NCI-H2081 (cell line): Measurements from ENCODE around the gene LYSMD1.

Experiments
- DNase-seq, 2 experiments: peaks; one replicate each; lab custom pipeline; 2025; lab: John Stamatoyannopoulos, UW

The LYSMD1 gene

GRCh38 chr1:151175863-151176262 is 10.2 kb upstream of the LYSMD1 start, which contains the start of gene TMOD4:
Gene TMOD4, minus strand, starts transcription at chr1:151175981. Its CDS starts 1,106 bp downstream, at chr1:151174875.
- no peak for DNase-seq

- DNase-seq = no peak
Measured at GRCh38 chr1:151175041-151175741, 9.5 kb upstream of the LYSMD1 start.

GRCh38 chr1:151171190-151171589 is 5.5 kb upstream of the LYSMD1 start:
- no peak for DNase-seq

GRCh38 chr1:151167116-151167515 is 1.4 kb upstream of the LYSMD1 start:
- DNase-seq = no peak

GRCh38 chr1:151166505-151166956 is 829 bp upstream of the LYSMD1 start:
- no peak for DNase-seq

GRCh38 chr1:151165281-151165737 is 393 bp downstream of the LYSMD1 start:
- DNase-seq = peak; percentile 33 to 55

- DNase-seq = no peak
Measured at GRCh38 chr1:151164732-151165280, 896 bp downstream of the LYSMD1 start.

- DNase-seq = no peak
Measured at GRCh38 chr1:151159373-151159772, 6.3 kb downstream of the LYSMD1 start.

- no peak for DNase-seq
Measured at GRCh38 chr1:151158751-151159251, 6.9 kb downstream of the LYSMD1 start.

GRCh38 chr1:151158326-151158725 is 7.4 kb downstream of the LYSMD1 start:
- no peak for DNase-seq

- DNase-seq = no peak
Measured at GRCh38 chr1:151157067-151157531, 8.6 kb downstream of the LYSMD1 start.

GRCh38 chr1:151156515-151156819 is 9.2 kb downstream of the LYSMD1 start, which contains the start of gene TNFAIP8L2:
Gene TNFAIP8L2, plus strand, starts transcription at chr1:151156649. Its CDS starts 2,049 bp downstream, at chr1:151158698.
- DNase-seq = no peak

- no peak for DNase-seq
Measured at GRCh38 chr1:151147665-151148064, 18.0 kb downstream of the LYSMD1 start.

- DNase-seq = no peak
Measured at GRCh38 chr1:151147132-151147503, 18.6 kb downstream of the LYSMD1 start.

GRCh38 chr1:151146412-151147131 is 19.1 kb downstream of the LYSMD1 start, which contains the start of gene SEMA6C:
Gene SEMA6C, minus strand, starts transcription at chr1:151146631. Its CDS starts 4,010 bp downstream, at chr1:151142621.
- DNase-seq = peak; percentile 95 to 96

- no peak for DNase-seq
Measured at GRCh38 chr1:151146072-151146411, 19.7 kb downstream of the LYSMD1 start.

- DNase-seq = no peak
Measured at GRCh38 chr1:151145304-151146071, 20.2 kb downstream of the LYSMD1 start.

GRCh38 chr1:151144474-151145303 is 21.0 kb downstream of the LYSMD1 start:
- DNase-seq = no peak

- DNase-seq = no peak
Measured at GRCh38 chr1:151143986-151144385, 21.7 kb downstream of the LYSMD1 start.

GRCh38 chr1:151143057-151143435 is 22.7 kb downstream of the LYSMD1 start:
- no peak for DNase-seq
